H9 (cell line): ENCODE measurements around the gene NDUFV1. TPM values are rescaled to one million over a fixed set of nuclear protein-coding genes. Genes with fewer than 3 reads are reported as not detected.
"Not testable (repeated sequence)": the region's sequence is repeated elsewhere in the genome, so short reads cannot be mapped to it uniquely, and the experiment has no call there.

Experiments
- DNase-seq: peaks from one replicate; pipeline ENCODE4 v3.0.0-alpha.2; 2017
- H2AFZ ChIP-seq: one replicate; pipeline ENCODE4 v1.6.1; 2013; ENCODE audit warnings: mild to moderate bottlenecking, low read length, control low read depth, moderate library complexity
- H2AK5ac ChIP-seq: 2 replicates; pipeline ENCODE4 v1.6.1; 2013; ENCODE audit warnings: low read length, control low read depth, mixed read lengths; ENCODE audit not compliant: insufficient read length
- H2BK120ac ChIP-seq: one replicate; pipeline ENCODE4 v1.6.1; 2013; ENCODE audit warnings: low read depth, mild to moderate bottlenecking, low read length, control low read depth, inconsistent platforms; ENCODE audit not compliant: poor library complexity, severe bottlenecking
- H2BK12ac ChIP-seq: 2 replicates; pipeline ENCODE4 v1.6.1; 2013; ENCODE audit warnings: low read length, control low read depth, mixed read lengths, low read depth; ENCODE audit not compliant: insufficient read length
- H2BK15ac ChIP-seq: 2 replicates; pipeline ENCODE4 v1.6.1; 2013; ENCODE audit warnings: low read depth, low read length, control low read depth
- H2BK20ac ChIP-seq: one replicate; pipeline ENCODE4 v1.6.1; 2013; ENCODE audit warnings: low read depth, mild to moderate bottlenecking, low read length, control low read depth, inconsistent platforms; ENCODE audit not compliant: poor library complexity, severe bottlenecking
- H2BK5ac ChIP-seq: 2 replicates; pipeline ENCODE4 v1.6.1; 2013; ENCODE audit warnings: low read length, control low read depth, mixed read lengths; ENCODE audit not compliant: insufficient read length
- H3K14ac ChIP-seq: 2 replicates; pipeline ENCODE4 v1.6.1; 2013; ENCODE audit warnings: low read length, control low read depth; ENCODE audit not compliant: insufficient read depth
- H3K18ac ChIP-seq: 2 replicates; pipeline ENCODE4 v1.6.1; 2013; ENCODE audit warnings: low read depth, mild to moderate bottlenecking, mixed read lengths, low read length, control low read depth; ENCODE audit not compliant: insufficient read length
- H3K23ac ChIP-seq: 2 replicates; pipeline ENCODE4 v1.6.1; 2013; ENCODE audit warnings: low read length, control low read depth, mixed read lengths, low read depth; ENCODE audit not compliant: insufficient read length
- H3K23me2 ChIP-seq: 2 replicates; pipeline ENCODE4 v1.6.1; 2013; ENCODE audit warnings: low read depth, mild to moderate bottlenecking, mixed read lengths, low read length, control low read depth; ENCODE audit not compliant: insufficient read length, poor library complexity, severe bottlenecking
- H3K27ac ChIP-seq: 2 replicates; pipeline ENCODE4 v1.5.1; 2013; ENCODE audit warnings: low read length, control low read depth, mixed read lengths, low read depth; ENCODE audit not compliant: insufficient read length
- H3K27me3 ChIP-seq: 2 replicates; pipeline ENCODE4 v1.6.1; 2013; ENCODE audit warnings: low read length, control low read depth, inconsistent platforms; ENCODE audit not compliant: insufficient read depth
- H3K4ac ChIP-seq: 2 replicates; pipeline ENCODE4 v1.6.1; 2013; ENCODE audit warnings: low read depth, mild to moderate bottlenecking, control low read depth, inconsistent platforms, low read length, moderate library complexity
- H3K4me1 ChIP-seq: 2 replicates; pipeline ENCODE4 v1.6.1; 2013; ENCODE audit warnings: low read length, control low read depth, inconsistent platforms; ENCODE audit not compliant: insufficient read depth
- H3K4me2 ChIP-seq: 2 replicates; pipeline ENCODE4 v1.6.1; 2013; ENCODE audit warnings: low read length, control low read depth, mixed read lengths; ENCODE audit not compliant: insufficient read length, insufficient read depth
- H3K56ac ChIP-seq: 2 replicates; pipeline ENCODE4 v1.6.1; 2013; ENCODE audit warnings: low read depth, mild to moderate bottlenecking, mixed read lengths, low read length, control low read depth; ENCODE audit not compliant: insufficient read length
- H3K79me1 ChIP-seq: 2 replicates; pipeline ENCODE4 v1.6.1; 2013; ENCODE audit warnings: low read depth, mild to moderate bottlenecking, moderate library complexity, low read length, control low read depth, inconsistent platforms; ENCODE audit not compliant: insufficient read depth, poor library complexity, severe bottlenecking
- H3K79me2 ChIP-seq: 2 replicates; pipeline ENCODE4 v1.6.1; 2013; ENCODE audit warnings: low read length, control low read depth, inconsistent platforms; ENCODE audit not compliant: insufficient read depth
- H3K9ac ChIP-seq: 2 replicates; pipeline ENCODE4 v1.6.1; 2013; ENCODE audit warnings: low read length, control low read depth, mixed read lengths; ENCODE audit not compliant: insufficient read length; ENCODE audit errors: extremely low read depth
- H3K9me3 ChIP-seq: one replicate; pipeline ENCODE4 v1.6.1; 2013; ENCODE audit warnings: low read depth, low read length, inconsistent platforms; ENCODE audit not compliant: control insufficient read depth
- H3T11ph ChIP-seq: one replicate; pipeline ENCODE4 v1.6.1; 2013; ENCODE audit warnings: mild to moderate bottlenecking, low read length, control low read depth, inconsistent platforms
- H4K20me1 ChIP-seq: one replicate; pipeline ENCODE4 v1.6.1; 2013; ENCODE audit not compliant: control insufficient read depth, insufficient read length, insufficient read depth
- H4K5ac ChIP-seq: 2 replicates; pipeline ENCODE4 v1.6.1; 2013; ENCODE audit warnings: low read depth, mild to moderate bottlenecking, mixed read lengths, low read length, control low read depth; ENCODE audit not compliant: insufficient read length
- H4K8ac ChIP-seq: replicated peaks from 2 replicates; pipeline ENCODE4 v1.6.1; 2013; ENCODE audit warnings: low read length, control low read depth, mixed read lengths, low read depth; ENCODE audit not compliant: insufficient read length
- H4K91ac ChIP-seq: 2 replicates; pipeline ENCODE4 v1.6.1; 2013; ENCODE audit warnings: low read depth, mild to moderate bottlenecking, moderate library complexity, mixed read lengths, low read length, control low read depth; ENCODE audit not compliant: insufficient read length
- H3K27ac Mint-ChIP-seq, 3 experiments: 2 replicates in 2 of 3; 3 replicates in 1 of 3; pipeline ENCODE4 v1.8.0; 2020 to 2021; ENCODE audit warnings: mixed read lengths in 3 of 3, mild to moderate bottlenecking in 1 of 3, moderate library complexity in 1 of 3
- H3K27me3 Mint-ChIP-seq: 2 replicates; pipeline ENCODE4 v1.8.0; 2021; ENCODE audit warnings: low read depth, mild to moderate bottlenecking, moderate library complexity, mixed read lengths
- H3K36me3 Mint-ChIP-seq, 3 experiments: 2 replicates in 2 of 3; 3 replicates in 1 of 3; pipeline ENCODE4 v1.8.0; 2020 to 2021; ENCODE audit warnings: low read depth in 3 of 3, mixed read lengths in 3 of 3; ENCODE audit not compliant: insufficient read depth in 1 of 3
- H3K4me1 Mint-ChIP-seq, 2 experiments: 2 replicates each; pipeline ENCODE4 v1.8.0; 2020; ENCODE audit warnings: mixed read lengths in 2 of 2
- H3K4me3 Mint-ChIP-seq, 2 experiments: 2 replicates in 1 of 2; 3 replicates in 1 of 2; pipeline ENCODE4 v1.8.0; 2020 to 2021; ENCODE audit warnings: mild to moderate bottlenecking in 2 of 2, mixed read lengths in 2 of 2, moderate library complexity in 1 of 2
- H3K9me3 Mint-ChIP-seq, 2 experiments: 2 replicates in 1 of 2; 3 replicates in 1 of 2; pipeline ENCODE4 v1.8.0; 2020; ENCODE audit warnings: mild to moderate bottlenecking in 2 of 2, mixed read lengths in 2 of 2, moderate library complexity in 1 of 2
- CTCF ChIP-seq: fragments of 200-600 bp; sonication (generic); conservative IDR thresholded peaks from 3 replicates; pipeline ENCODE4 v1.8.0; 2021; ENCODE audit warnings: antibody characterized with exemption, mild to moderate bottlenecking
- WGBS: extraction: QIAGEN DNeasy Blood & Tissue Kit; methylation state at CpG from one replicate; pipeline ENCODE4 v1.1.7; 2013; ENCODE audit warnings: missing lambda C conversion rate, low lambda C conversion rate, mixed read lengths; ENCODE audit not compliant: insufficient read length; ENCODE audit errors: extremely low coverage; 5-methylcytosine and 5-hydroxymethylcytosine counted together
- total RNA-seq: library from RNA; stranded (reverse); gene quantifications from 2 replicates; pipeline ENCODE4 v1.2.1, GENCODE V29; 2021

The NDUFV1 gene
- total RNA-seq, 1 experiment from 2014 or later: 154 TPM

- peaks cover 16% of the 10 kb centered on the region for H3K9me3 ChIP-seq
- H2BK120ac ChIP-seq, H3K4me3 Mint-ChIP-seq, H3K56ac ChIP-seq, H2AFZ ChIP-seq, H3K18ac ChIP-seq, DNase-seq, H3K9ac ChIP-seq, H3K4ac ChIP-seq, H2BK20ac ChIP-seq, H2BK5ac ChIP-seq, H2BK15ac ChIP-seq, H3K27me3 ChIP-seq, H3K4me1 ChIP-seq, H3T11ph ChIP-seq, H3K14ac ChIP-seq, H4K8ac ChIP-seq, H3K27ac ChIP-seq, H3K79me2 ChIP-seq, H3K23me2 ChIP-seq, H3K27ac Mint-ChIP-seq, H4K5ac ChIP-seq, H3K4me2 ChIP-seq, H2BK12ac ChIP-seq, H4K20me1 ChIP-seq, H4K91ac ChIP-seq, H3K4me1 Mint-ChIP-seq, H3K23ac ChIP-seq, H2AK5ac ChIP-seq, H3K79me1 ChIP-seq: not testable (repeated sequence)
- Mint-ChIP-seq H3K9me3 (peaks cover 25 to 27% of the 10 kb centered on the region in 2 experiments), H3K36me3 (peaks cover 0 to 16% (median 6%) of the 10 kb centered on the region in 3 experiments; a peak in 3 of 7 replicates), H3K27me3 (peaks cover 10% of the 10 kb centered on the region)
- TF ChIP-seq CTCF: peak; percentile 32; the same call in 1 of the 3 replicates
- no CpG with 5 or more reads among the region's 5 CpGs for WGBS
Measured at GRCh38 chr11:67659651-67660165, 53.0 kb downstream of the NDUFV1 start.

- not testable (repeated sequence) for H3K4me3 Mint-ChIP-seq, H4K20me1 ChIP-seq, H3K18ac ChIP-seq, H2AFZ ChIP-seq, H2AK5ac ChIP-seq, H2BK20ac ChIP-seq, H3K79me1 ChIP-seq, H3K4me2 ChIP-seq, H3K14ac ChIP-seq, H2BK12ac ChIP-seq, H3T11ph ChIP-seq, H4K91ac ChIP-seq, H4K8ac ChIP-seq, H3K27ac ChIP-seq, H3K4me1 ChIP-seq, H2BK120ac ChIP-seq, H3K27ac Mint-ChIP-seq, H3K4ac ChIP-seq, H2BK5ac ChIP-seq, H4K5ac ChIP-seq, H3K56ac ChIP-seq, H3K4me1 Mint-ChIP-seq, H3K79me2 ChIP-seq, H3K23me2 ChIP-seq, H3K9ac ChIP-seq, DNase-seq, H2BK15ac ChIP-seq, H3K27me3 ChIP-seq, H3K23ac ChIP-seq
- Mint-ChIP-seq H3K9me3 (peaks cover 19 to 25% of the 10 kb centered on the region in 2 experiments), H3K27me3 (peaks cover 13% of the 10 kb centered on the region), H3K36me3 (peaks cover 0 to 12% (median 4%) of the 10 kb centered on the region in 3 experiments; a peak in 3 of 7 replicates)
- H3K9me3 ChIP-seq: peaks cover 14% of the 10 kb centered on the region
- no CpG with 5 or more reads among the region's 5 CpGs for WGBS
Measured at GRCh38 chr11:67660752-67661151, 54.0 kb downstream of the NDUFV1 start.
